Activated effector memory CD4-positive, alpha-beta T cell treated with Interleukin-2 at 50 U/mL for 16 hours (primary cell): ENCODE results near the gene MCF2L.
"Not testable (repeated sequence)": the region's sequence is repeated elsewhere in the genome, so short reads cannot be mapped to it uniquely, and the experiment has no call there.

ENCODE experiments used
- DNase-seq: peaks from one replicate; pipeline ENCODE4 v3.0.0-alpha.2; 2020

MCF2L gene

GRCh38 chr13:113074876-113075275, 105.9 kb downstream of the MCF2L start:
- no peak for DNase-seq

- DNase-seq, result no peak
These were observed 106.7 kb downstream of the MCF2L start for GRCh38 chr13:113075711-113076110.

GRCh38 chr13:113076681-113077401, 107.8 kb downstream of the MCF2L start:
- DNase-seq, result no peak

GRCh38 chr13:113077566-113077952, 108.5 kb downstream of the MCF2L start:
- no peak for DNase-seq

- no peak for DNase-seq
These were observed 109.2 kb downstream of the MCF2L start for GRCh38 chr13:113077953-113078901.

GRCh38 chr13:113078902-113079780, 110.1 kb downstream of the MCF2L start:
- DNase-seq, result no peak

- DNase-seq, result not testable (repeated sequence)
These were observed 110.7 kb downstream of the MCF2L start for GRCh38 chr13:113079781-113080080.

- DNase-seq, result no peak
These were observed 111.4 kb downstream of the MCF2L start for GRCh38 chr13:113080361-113080831.

- DNase-seq, result no peak
These were observed 112.0 kb downstream of the MCF2L start for GRCh38 chr13:113080901-113081521.

- no peak for DNase-seq
These were observed 113.4 kb downstream of the MCF2L start for GRCh38 chr13:113082198-113083021.

GRCh38 chr13:113083022-113083373, 114.0 kb downstream of the MCF2L start:
- DNase-seq, result no peak

- no peak for DNase-seq
These were observed 114.5 kb downstream of the MCF2L start for GRCh38 chr13:113083402-113084061.

- DNase-seq, result no peak
These were observed 115.3 kb downstream of the MCF2L start for GRCh38 chr13:113084094-113084942.

- DNase-seq, result no peak
These were observed 116.0 kb downstream of the MCF2L start for GRCh38 chr13:113084943-113085540.

GRCh38 chr13:113086031-113086750, 117.2 kb downstream of the MCF2L start:
- no peak for DNase-seq

GRCh38 chr13:113086991-113087922, 118.2 kb downstream of the MCF2L start:
- no peak for DNase-seq

GRCh38 chr13:113087923-113088690, 119.1 kb downstream of the MCF2L start:
- no peak for DNase-seq
